Central memory CD8-positive, alpha-beta T cell (primary cell): ENCODE data around the gene DOC2B.
"Not testable (repeated sequence)": the region's sequence is repeated elsewhere in the genome, so short reads cannot be mapped to it uniquely, and the experiment has no call there.

ENCODE experiments used
- ATAC-seq: fragments of 150-1000 bp; cut with Tn5 transposase; replicated peaks from 2 replicates; pipeline ENCODE4 v1.10.0; 2022; ENCODE audit warnings: mild to moderate bottlenecking, moderate FRiP score, moderate number of reproducible peaks; ENCODE audit not compliant: poor library complexity, severe bottlenecking; ENCODE audit errors: extremely low read depth
- DNase-seq, 2 donors: peaks; one replicate each; pipeline ENCODE4 v3.0.0; 2021; ENCODE audit warnings: low spot score in 2 of 2
- H3K27ac Mint-ChIP-seq: one replicate; pipeline ENCODE4 v1.8.0; 2022; ENCODE audit warnings: low read depth, mild to moderate bottlenecking, moderate library complexity, mixed read lengths
- H3K27me3 Mint-ChIP-seq: one replicate; pipeline ENCODE4 v1.8.0; 2022; ENCODE audit warnings: mixed read lengths
- H3K36me3 Mint-ChIP-seq: one replicate; pipeline ENCODE4 v1.8.0; 2022; ENCODE audit warnings: mild to moderate bottlenecking, moderate library complexity, mixed read lengths; ENCODE audit not compliant: insufficient read depth
- H3K4me1 Mint-ChIP-seq: one replicate; pipeline ENCODE4 v1.8.0; 2022; ENCODE audit warnings: mixed read lengths
- H3K4me3 Mint-ChIP-seq: one replicate; pipeline ENCODE4 v1.8.0; 2022; ENCODE audit warnings: mild to moderate bottlenecking, moderate library complexity, mixed read lengths
- H3K9me3 Mint-ChIP-seq: one replicate; pipeline ENCODE4 v1.8.0; 2022; ENCODE audit warnings: mixed read lengths

Gene DOC2B

GRCh38 chr17:142102-142661 lies 39.3 kb downstream of the DOC2B start:
- peak in 1 of 2 donors; percentile 12 for DNase-seq
- ATAC-seq = no peak
- Mint-ChIP-seq H3K4me3 (no peak overlapping the region), H3K27me3 (peaks cover 7% of the 10 kb centered on the region), H3K36me3 (no peaks in the 10 kb centered on the region), H3K9me3 (no peaks in the 10 kb centered on the region), H3K4me1 (no peaks in the 10 kb centered on the region), H3K27ac (no peak overlapping the region)

GRCh38 chr17:139401-140205 lies 41.8 kb downstream of the DOC2B start:
- not testable (repeated sequence) for H3K9me3 Mint-ChIP-seq, H3K27ac Mint-ChIP-seq, H3K4me1 Mint-ChIP-seq, H3K27me3 Mint-ChIP-seq, H3K4me3 Mint-ChIP-seq, ATAC-seq, H3K36me3 Mint-ChIP-seq
- DNase-seq = peak in 1 of 2 donors; percentile 11

- not testable (repeated sequence) for H3K9me3 Mint-ChIP-seq, H3K27ac Mint-ChIP-seq, DNase-seq
These were observed 44.2 kb downstream of the DOC2B start, which contains the start of gene SCGB1C2 for GRCh38 chr17:137166-137807. Gene SCGB1C2, plus strand, starts transcription at chr17:137569. Its CDS starts 22 bp downstream, at chr17:137591.

GRCh38 chr17:136531-136930 lies 44.9 kb downstream of the DOC2B start:
- peak; percentile 48 to 63 for DNase-seq
- not testable (repeated sequence) for H3K9me3 Mint-ChIP-seq, H3K4me1 Mint-ChIP-seq, H3K27ac Mint-ChIP-seq, H3K36me3 Mint-ChIP-seq, H3K27me3 Mint-ChIP-seq
- H3K4me3 Mint-ChIP-seq = peak overlapping the region; percentile 20
- peak; percentile 91 for ATAC-seq

More at GRCh38 chr17:137166-137807, 44.2 kb downstream of the DOC2B start, which contains the start of gene SCGB1C2:
- not testable (repeated sequence) for ATAC-seq, H3K4me1 Mint-ChIP-seq, H3K27me3 Mint-ChIP-seq, H3K36me3 Mint-ChIP-seq
- H3K4me3 Mint-ChIP-seq = peak within 1 kb of the TSS; percentile 20

GRCh38 chr17:135895-136294 lies 45.6 kb downstream of the DOC2B start:
- not testable (repeated sequence) for H3K4me3 Mint-ChIP-seq, H3K27me3 Mint-ChIP-seq, H3K4me1 Mint-ChIP-seq, H3K27ac Mint-ChIP-seq, H3K36me3 Mint-ChIP-seq, H3K9me3 Mint-ChIP-seq, DNase-seq
- ATAC-seq = peak; percentile 82

GRCh38 chr17:135022-135421 lies 46.4 kb downstream of the DOC2B start:
- not testable (repeated sequence) for H3K4me1 Mint-ChIP-seq, H3K36me3 Mint-ChIP-seq, DNase-seq, H3K4me3 Mint-ChIP-seq, ATAC-seq, H3K27ac Mint-ChIP-seq, H3K9me3 Mint-ChIP-seq, H3K27me3 Mint-ChIP-seq

- H3K27me3 Mint-ChIP-seq, H3K4me3 Mint-ChIP-seq, H3K9me3 Mint-ChIP-seq, H3K36me3 Mint-ChIP-seq, H3K4me1 Mint-ChIP-seq, H3K27ac Mint-ChIP-seq, DNase-seq: not testable (repeated sequence)
- peak; percentile 37 for ATAC-seq
These were observed 47.1 kb downstream of the DOC2B start for GRCh38 chr17:134332-134785.

GRCh38 chr17:133932-134331 lies 47.5 kb downstream of the DOC2B start:
- H3K4me1 Mint-ChIP-seq, H3K27me3 Mint-ChIP-seq, H3K9me3 Mint-ChIP-seq, H3K36me3 Mint-ChIP-seq, ATAC-seq, H3K27ac Mint-ChIP-seq, H3K4me3 Mint-ChIP-seq, DNase-seq: not testable (repeated sequence)

- DNase-seq = peak in 1 of 2 donors; percentile 61
- H3K4me1 Mint-ChIP-seq, H3K36me3 Mint-ChIP-seq, ATAC-seq, H3K4me3 Mint-ChIP-seq, H3K27ac Mint-ChIP-seq, H3K27me3 Mint-ChIP-seq, H3K9me3 Mint-ChIP-seq: not testable (repeated sequence)
These were observed 63.0 kb downstream of the DOC2B start for GRCh38 chr17:118339-118917.

- H3K4me3 Mint-ChIP-seq, H3K27me3 Mint-ChIP-seq, H3K27ac Mint-ChIP-seq, H3K9me3 Mint-ChIP-seq, DNase-seq, H3K4me1 Mint-ChIP-seq, H3K36me3 Mint-ChIP-seq, ATAC-seq: not testable (repeated sequence)
These were observed 68.3 kb downstream of the DOC2B start for GRCh38 chr17:113111-113510.
